GM20431 (cell line): ENCODE measurements around the gene SPDYE1.
"Not testable (repeated sequence)": the region's sequence is repeated elsewhere in the genome, so short reads cannot be mapped to it uniquely, and the experiment has no call there.

Source experiments
- in situ Hi-C: fragments of 300-500 bp; cut with MseI, MboI; formaldehyde crosslinking; loops from one replicate; pipeline ENCODE4 v1.15.0; 2020; ENCODE audit warnings: low sequenced_read_pairs; ENCODE audit not compliant: unreplicated experiment

The SPDYE1 gene

DNA sequence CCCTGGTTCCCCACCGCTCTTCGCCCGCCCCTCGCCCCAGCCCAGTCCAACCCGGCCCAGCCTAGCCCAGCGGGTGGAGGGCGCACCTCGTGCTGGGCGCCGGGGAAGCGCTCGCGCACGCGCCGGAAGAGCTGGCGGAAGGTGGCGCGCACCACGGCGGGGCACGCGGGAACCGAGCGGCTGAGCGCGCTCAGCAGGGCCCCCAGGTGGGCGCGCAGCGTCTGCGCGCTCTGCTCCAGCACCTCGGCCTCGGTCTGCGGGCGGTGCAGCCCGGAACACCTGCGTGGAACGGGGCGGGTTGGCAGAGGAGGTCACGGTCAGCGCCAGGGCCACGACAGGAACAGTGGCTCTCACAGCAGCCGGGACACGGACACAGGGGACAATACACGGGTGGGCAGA, 42.8 kb downstream of the SPDYE1 start:
- in situ Hi-C loops, result not testable (repeated sequence)

DNA sequence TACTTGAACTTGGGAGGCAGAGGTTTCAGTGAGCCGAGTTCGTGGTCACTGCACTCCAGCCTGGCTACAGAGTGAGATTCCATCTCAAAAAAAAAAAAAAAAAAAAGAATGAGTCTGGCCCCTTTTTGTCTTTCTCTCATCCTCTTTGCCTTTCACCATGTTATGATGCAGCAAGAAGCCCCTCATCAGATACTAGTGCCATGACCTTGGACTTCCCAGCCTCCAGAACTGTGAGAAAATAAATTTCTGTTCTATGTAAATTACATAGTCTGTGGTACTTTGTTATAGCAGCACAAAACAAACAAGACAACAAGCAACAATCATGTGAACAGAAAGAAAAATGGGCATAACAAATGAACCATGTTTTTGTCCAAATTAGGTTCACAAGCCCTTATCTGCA, 44.5 kb downstream of the SPDYE1 start:
- in situ Hi-C loops, result no loop called here

DNA sequence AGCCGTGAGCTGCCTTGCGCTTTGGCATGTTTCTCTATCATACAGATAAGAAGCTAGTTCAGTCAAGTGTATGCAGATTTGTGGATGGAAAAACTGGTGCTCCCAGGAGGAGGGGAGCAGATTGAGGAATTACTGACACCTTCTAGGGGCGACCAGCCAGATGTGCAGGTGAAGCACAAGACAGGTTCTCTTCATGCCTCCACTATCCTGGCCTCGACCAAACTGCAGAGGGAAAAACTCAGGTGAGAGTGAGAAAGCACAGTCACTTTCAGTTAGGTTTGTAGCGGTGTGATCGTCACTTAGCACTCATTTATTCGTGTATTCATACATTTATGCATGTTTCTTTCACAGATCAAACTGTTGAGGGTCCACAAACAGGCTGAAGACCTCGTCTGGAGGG, 46.2 kb downstream of the SPDYE1 start:
- in situ Hi-C loops, result no loop called here

DNA sequence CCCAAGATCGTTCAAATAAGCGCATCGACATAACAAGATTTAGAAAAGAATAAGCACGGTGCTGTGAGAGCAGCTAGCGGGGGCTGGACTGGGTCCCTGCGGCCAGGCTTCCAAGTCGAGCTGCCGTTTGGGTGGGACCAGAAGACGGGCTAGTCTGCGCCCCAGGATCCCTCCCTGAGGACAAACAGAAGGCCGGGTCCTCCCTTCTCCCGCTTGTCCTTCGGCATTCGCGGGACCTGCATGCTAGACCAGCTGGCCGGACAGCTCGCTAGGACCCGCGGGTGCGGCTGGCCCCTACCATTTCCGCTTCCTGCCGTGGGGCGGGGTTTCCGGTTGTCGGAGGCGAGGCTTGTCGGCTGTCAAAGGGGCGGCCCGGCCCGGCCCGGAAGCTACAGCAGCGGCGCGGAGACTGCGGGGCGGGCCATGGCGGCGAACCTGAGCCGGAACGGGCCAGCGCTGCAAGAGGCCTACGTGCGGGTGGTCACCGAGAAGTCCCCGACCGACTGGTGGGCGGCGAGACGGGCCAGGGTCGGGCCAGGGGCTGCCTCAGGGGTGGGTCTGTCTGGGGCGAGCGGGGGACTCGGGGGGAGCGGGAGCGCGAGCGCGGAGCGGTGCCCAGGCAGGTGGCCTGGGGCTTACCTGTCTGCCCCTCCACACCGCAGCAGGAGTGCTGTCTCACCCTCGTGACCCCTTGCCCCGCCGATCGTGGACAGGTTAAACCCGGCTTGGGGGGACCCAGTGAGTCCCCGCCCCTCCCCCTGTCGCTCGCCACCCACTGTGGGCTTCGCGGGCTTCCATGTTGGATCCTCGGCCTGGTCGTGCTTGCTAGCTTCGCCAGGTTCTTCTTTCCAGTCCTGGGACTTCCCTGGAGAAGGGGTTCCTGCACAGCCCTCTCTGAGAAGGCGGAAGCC, 46.9 kb downstream of the SPDYE1 start, which contains the start of gene DBNL:
TSS of gene DBNL (plus strand) at position 388 of the 911 bp plus-strand sequence. CDS start at position 424, 36 bp downstream.
- in situ Hi-C loops, result no loop called here

DNA sequence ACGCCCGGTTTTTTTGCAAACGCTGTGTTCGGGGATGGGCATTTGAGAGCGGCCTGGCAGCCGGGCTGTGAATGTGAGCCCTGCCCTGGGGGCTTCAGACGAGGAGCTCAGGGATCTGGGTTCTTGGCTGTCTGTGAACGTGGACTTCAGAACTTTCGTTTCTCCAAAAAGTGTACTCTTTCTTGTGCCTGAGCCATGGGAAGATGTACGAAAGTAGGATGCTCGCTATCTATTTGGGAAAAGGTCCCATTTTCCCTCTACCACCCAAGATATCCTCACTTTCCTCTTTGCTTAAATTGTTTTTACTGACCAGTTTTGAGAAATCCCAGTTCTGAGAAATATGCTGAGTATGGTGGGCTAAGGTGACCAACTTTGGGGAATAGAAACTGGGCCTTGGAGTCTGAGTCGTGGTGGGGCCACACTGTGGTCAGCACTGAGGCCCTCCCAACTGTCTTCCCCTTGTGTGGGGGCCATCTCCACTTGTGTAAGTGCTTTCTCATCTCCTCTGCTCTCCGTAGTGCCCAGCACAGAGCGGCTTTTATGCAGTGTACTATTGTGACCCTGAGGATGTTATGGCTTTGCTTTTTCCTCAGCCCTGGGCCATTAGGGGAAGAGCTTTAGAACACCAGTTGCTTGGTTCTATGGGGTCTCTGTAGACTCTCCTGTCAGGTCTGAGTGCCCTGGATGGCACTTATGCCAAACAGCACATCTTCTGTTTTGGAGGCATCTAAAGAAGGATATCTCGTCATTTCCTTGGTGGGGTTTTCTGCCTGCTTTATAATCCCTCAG, 47.7 kb downstream of the SPDYE1 start:
- in situ Hi-C loops, result no loop called here

DNA sequence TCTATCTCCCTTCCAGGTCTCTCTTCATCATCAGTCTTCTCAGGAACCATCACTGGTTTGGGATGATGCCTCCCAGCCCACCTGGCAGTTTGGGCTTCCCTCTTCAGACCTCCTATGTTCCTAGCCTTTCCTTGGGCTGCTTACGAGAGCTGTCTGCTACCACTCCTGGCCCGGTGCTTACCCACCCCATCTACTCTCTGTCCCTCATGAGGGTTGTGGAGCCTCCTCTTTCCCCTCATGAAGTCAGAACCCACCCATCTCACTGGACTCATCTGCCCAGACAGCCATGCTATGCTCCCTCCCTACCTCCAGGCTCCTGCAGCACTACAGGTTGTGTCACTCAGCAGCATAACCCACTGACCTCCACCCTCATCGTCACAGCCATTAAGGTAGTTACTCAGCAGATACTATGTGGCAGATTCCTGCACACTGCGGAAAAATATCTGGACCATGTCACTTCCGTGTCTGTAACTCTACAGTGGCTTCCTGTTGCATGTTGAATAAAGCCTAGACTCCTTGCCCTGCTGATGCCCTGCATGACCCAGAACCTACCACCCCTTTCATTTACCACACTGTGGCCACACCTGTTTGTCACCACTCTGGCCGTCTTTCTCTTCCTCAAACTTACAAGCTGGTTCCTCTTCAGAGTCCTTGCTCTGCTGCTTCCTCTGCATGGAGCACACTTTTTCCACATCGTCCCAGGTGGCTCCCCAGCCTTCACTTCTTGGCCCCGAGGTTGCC, 48.8 kb downstream of the SPDYE1 start:
- in situ Hi-C loops, result no loop called here

DNA sequence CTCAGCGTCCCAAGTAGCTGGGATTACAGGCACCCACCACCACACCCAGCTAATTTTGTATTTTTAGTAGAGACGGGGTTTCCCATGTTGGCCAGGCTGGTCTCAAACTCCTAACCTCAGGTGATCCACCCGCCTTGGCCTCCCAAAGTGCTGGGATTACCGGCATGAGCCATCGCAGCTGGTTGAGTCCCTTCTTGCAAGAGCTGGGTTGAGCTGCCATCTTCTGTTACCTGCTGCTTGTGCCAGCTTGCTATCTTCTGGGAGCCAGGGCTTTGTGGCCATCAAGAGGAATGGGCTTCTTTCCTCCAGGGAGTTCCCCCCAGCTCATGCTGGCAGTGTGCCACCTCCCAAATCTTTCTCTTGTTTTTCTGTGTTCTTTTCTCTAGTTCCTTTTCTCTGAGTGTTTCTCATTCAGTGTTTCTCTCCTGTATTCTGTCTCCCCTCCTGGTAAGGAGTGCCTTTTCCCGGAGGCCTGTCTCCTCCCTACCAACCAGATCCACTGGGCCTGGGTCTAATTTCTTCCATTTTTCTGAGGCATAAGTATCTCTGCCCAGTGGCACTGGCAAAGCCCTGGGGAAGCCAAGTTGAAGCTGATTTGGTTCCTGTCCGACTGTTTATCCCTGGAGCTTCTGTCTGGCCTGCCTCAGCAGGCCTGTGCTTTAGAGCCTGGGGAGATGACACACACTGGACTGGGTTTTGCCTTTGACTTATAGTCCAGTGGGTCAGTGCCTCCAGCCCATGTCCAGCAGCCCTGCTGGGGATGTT, 50.5 kb downstream of the SPDYE1 start:
- in situ Hi-C loops, result no loop called here

DNA sequence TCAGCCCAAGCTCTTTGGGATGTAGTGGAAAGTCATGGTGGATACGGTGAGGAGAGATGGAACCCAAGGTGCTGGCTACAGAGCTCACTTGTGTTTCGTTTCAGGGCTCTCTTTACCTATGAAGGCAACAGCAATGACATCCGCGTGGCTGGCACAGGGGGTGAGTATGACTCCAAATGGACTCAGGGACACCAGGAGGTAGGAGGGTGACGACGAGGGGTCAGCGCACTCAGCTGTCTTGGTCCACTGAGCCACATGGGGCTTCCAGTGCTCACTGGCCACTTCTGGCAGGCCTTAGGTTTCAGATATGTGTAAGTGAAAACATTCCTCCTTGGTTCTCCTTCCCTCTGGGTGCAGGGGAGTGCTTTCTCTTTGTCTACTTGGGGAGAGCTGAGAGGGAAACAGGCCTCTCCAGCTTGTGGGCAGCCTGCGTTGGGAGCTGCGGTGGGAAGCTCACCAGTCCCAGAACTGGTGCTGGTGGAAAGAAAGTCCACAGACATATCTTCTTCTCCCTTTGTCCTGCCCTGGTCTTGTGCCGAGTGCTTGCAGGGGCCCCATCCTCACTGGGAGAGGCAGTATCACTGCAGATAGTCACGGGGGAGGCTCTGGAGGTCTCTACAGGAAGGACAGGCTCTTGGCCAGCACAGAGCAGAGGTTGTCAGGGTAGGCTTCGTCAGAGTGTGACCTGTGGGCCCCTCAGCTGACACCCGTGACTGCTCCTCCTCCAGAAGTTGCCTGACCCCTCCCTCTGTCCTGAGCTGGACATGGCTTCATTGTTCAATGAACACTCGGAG, 52.6 kb downstream of the SPDYE1 start:
- in situ Hi-C loops, result no loop called here

DNA sequence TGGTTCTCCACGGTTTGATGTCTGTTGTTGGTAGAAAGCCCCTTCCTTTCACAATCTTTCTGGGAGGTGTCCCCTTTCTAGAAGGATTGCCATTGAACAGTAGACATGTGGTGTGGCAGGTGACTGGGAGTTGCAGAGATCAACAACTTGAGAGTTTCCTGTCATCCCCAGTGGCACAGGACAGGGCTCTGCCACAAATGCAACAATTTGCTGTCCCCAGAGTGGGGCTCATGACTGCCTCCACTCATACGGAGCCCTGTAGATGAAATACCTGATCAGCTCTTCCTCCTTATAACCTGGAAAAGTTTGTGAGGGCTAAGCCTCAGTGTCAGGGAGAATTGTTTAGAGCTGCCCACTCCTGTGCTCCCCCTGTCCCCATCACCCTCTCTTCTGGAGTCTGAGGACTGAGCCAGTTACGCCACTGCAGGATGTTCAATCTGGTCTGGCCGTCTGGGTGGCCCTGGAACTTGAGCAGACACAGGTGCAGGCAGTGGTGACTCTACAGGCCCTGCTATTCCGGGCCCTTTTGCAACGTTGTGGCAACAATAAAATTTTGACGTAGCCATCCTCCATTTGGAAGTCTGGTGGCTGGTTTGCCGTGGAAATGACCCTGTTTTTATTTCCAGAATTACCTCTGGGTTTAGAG, 53.3 kb downstream of the SPDYE1 start:
- in situ Hi-C loops, result no loop called here

DNA sequence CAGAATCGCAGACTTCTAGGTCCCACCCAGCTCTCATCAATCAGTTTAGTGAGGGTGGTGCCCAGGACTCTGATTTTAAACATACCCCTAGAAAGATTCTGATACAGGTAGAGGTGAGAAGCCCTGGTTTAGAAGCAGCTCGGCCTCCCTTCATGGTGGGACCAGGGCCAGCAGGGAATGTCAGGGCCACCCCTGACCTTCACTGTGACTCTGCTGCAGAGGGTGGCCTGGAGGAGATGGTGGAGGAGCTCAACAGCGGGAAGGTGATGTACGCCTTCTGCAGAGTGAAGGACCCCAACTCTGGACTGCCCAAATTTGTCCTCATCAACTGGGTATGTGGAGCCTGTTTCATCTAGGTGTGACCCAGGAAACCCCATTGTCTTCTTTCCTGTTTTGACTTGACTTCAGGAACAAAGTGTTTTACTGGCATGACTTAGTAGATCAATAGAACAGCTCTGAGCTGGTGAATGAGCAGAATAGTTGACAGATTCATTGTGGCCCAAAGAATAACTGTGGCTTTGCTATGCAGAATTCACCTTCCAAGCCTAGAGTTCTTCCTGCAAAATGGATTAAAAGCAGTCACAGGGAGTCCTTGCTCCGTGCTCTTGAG, 54.0 kb downstream of the SPDYE1 start:
- in situ Hi-C loops, result no loop called here

DNA sequence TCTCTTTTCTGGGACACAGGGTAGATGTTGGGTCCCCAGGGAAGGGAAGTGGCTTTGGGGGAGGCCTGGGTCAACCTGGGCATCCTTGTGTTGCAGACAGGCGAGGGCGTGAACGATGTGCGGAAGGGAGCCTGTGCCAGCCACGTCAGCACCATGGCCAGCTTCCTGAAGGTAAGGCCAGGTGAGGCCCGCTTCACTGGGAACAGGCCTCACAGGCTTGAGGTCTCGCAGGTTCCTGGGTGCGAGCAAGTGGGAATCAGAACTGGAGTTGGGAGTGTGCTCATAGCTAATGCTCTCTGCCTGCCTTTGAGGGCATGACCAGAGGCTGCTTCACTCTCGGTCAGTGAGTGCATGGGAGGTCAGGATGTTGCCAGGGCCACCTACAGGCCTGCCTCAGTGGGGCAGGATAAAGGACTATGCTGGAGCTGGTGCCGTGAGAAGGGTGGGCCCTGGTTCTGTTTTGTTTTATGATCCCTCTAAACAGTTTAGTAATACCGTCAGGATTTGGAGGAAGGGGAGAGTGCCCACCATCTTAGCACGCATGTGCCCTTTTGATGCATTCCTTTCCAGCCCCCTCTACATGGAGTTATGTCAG, 55.2 kb downstream of the SPDYE1 start:
- in situ Hi-C loops, result no loop called here

DNA sequence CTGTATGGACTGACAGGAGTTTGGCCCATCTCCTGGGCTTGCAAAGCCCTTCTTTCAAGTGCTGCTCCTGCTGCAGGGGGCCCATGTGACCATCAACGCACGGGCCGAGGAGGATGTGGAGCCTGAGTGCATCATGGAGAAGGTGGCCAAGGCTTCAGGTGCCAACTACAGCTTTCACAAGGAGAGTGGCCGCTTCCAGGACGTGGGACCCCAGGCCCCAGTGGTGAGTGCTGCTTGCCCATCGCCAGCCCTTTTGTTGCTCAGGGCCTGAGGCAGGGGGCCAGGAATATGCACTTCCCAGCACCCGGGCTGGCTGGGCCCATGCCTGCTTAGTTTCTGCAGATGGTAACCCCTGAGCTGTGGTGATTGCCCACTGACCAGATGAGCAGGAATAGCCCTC, 59.0 kb downstream of the SPDYE1 start:
- in situ Hi-C loops, result no loop called here

DNA sequence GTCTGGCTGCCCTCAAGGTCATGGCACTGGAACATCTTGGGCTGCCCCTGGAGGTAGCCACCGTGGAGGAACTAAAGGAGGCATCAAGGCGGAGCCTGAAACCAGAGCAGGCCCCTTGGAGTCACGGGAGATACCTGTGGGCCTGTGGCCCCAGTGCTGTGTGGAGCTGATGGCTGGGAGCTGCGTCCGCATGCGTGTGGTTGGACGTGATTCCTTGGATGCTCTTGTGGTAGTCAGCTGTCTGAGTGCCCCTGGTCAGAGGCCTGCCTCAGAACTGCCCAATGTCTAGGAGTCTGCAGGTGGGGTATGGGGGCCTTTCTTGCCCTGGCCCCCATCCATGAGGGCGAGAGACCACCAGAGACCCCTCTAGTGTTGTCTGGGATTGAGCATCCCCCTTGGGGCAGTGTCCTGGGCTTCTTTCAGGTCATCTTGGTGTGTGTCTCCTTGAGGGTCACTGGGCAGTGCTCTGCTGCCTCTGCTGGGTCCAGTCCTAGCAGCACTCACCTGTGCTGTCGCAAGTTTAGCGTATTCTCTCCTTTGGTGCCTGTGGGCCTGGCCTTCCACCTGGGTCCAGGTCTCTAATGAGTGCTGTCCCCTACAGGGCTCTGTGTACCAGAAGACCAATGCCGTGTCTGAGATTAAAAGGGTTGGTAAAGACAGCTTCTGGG, 59.6 kb downstream of the SPDYE1 start:
- in situ Hi-C loops, result no loop called here

DNA sequence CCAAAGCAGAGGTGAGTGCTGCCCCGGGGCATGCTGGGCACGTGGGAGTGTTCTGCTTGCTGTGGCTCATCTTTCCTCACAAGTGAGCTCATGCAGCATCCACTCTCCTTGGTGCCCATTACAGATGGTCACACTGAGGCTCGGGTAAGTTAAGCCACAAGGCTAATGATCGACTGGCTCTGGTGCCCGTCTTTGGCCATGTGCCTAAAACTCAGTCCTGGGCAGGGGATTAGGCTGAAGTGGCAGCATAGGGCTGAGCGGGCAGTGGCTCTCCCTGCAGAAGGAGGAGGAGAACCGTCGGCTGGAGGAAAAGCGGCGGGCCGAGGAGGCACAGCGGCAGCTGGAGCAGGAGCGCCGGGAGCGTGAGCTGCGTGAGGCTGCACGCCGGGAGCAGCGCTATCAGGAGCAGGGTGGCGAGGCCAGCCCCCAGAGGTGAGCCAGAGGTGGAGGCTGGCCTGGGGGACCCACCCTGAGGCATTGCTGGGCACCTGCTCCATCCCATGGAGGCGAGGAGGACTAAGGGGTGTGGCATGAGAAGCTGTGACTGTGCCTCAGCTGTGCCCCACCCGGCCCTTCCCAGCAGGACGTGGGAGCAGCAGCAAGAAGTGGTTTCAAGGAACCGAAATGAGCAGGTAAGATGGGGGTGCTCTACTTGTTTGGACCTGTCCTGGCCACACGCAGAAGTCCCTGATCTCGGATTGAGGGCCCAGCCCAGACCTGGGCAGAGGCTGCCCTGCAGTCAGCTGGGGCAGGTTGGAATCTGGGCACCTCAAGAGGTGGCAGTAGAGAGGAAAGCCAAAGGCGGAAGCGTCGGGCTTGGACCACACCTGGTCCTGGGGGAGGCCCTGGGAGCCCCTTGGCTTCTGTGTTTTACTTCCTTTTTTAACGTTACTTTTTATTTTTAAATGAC, 60.4 kb downstream of the SPDYE1 start:
- in situ Hi-C loops, result no loop called here

DNA sequence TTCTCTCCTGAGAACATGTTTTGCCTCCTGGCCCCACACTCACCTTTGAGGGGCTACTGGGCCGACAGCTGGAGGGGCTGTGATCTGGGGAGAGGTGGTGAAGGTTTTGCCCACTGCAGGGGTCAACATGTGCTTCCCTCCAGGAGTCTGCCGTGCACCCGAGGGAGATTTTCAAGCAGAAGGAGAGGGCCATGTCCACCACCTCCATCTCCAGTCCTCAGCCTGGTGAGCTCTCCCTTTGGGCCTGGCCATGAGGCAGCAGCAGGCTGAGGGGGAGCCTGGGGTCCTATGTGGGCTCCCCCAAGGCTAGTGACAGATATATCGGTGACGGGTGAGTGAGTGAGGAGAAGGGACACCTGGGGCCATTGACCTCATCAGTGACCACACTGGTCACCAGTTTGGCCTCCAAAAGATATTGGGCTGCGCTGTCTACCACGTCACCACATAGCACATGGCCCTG, 61.1 kb downstream of the SPDYE1 start:
- in situ Hi-C loops, result no loop called here
